Gastroesophageal sphincter (tissue), 4 donors: ENCODE measurements around the gene CCDC171. TPM values are rescaled to one million over a fixed set of nuclear protein-coding genes. Genes with fewer than 3 reads are reported as not detected.

Experiments used
- ATAC-seq: fragments of 150-250 bp; one replicate; pipeline ENCODE4 v1.9.1; 2016; ENCODE audit warnings: mild to moderate bottlenecking, moderate library complexity
- H3K27ac ChIP-seq, 4 donors: fragments of 200-600 bp; sonication (generic) in 3 of 4; 1 replicate in 3 of 4; 2 replicates in 1 of 4; pipeline ENCODE4 v1.5.1; 2016 to 2019
- H3K27me3 ChIP-seq: fragments of 200-600 bp; sonication (generic); one replicate; pipeline ENCODE4 v1.5.1; 2019
- H3K36me3 ChIP-seq, 2 donors: fragments of 200-600 bp; sonication (generic); one replicate each; pipeline ENCODE4 v1.5.1; 2019; ENCODE audit warnings: control low read depth in 1 of 2
- H3K4me1 ChIP-seq, 3 donors: fragments of 200-600 bp; sonication (generic); 1 replicate in 2 of 3; 2 replicates in 1 of 3; pipeline ENCODE4 v1.5.1; 2016 to 2019; ENCODE audit warnings: control low read depth in 2 of 3
- H3K4me3 ChIP-seq, 2 donors: fragments of 200-600 bp; sonication (generic); one replicate each; pipeline ENCODE4 v1.5.1; 2019; ENCODE audit warnings: mild to moderate bottlenecking in 1 of 2, moderate library complexity in 1 of 2
- H3K9me3 ChIP-seq, 3 donors: fragments of 200-600 bp; sonication (generic); one replicate each; pipeline ENCODE4 v1.5.1; 2017 to 2019; ENCODE audit warnings: control low read depth in 2 of 3
- CTCF ChIP-seq, 4 experiments: fragments of 200-600 bp in 2 of 4; fragments of 450-650 bp in 2 of 4; sonication (generic) in 1 of 4; IDR thresholded peaks; one replicate each; pipeline ENCODE4 v1.5.1; 2017 to 2019; ENCODE audit warnings: antibody characterized with exemption in 4 of 4, mild to moderate bottlenecking in 2 of 4, moderate library complexity in 2 of 4
- EP300 ChIP-seq: sonication (generic); formaldehyde crosslinking; IDR thresholded peaks from one replicate; pipeline ENCODE4 v1.6.1; 2017; ENCODE audit warnings: antibody characterized with exemption, mild to moderate bottlenecking
- POLR2A ChIP-seq, 2 donors: fragments of 450-650 bp; IDR thresholded peaks; one replicate each; pipeline ENCODE4 v1.6.1; 2017; ENCODE audit warnings: antibody characterized with exemption in 2 of 2, mild to moderate bottlenecking in 2 of 2, moderate library complexity in 1 of 2
- POLR2AphosphoS5 ChIP-seq: sonication (generic); formaldehyde crosslinking; IDR thresholded peaks from one replicate; pipeline ENCODE4 v1.6.1; 2017; ENCODE audit warnings: antibody characterized with exemption
- WGBS, 2 donors: methylation state at CpG; one replicate each; pipeline ENCODE4 v1.1.5; 2018; ENCODE audit warnings: low coverage in 1 of 2; 5-methylcytosine and 5-hydroxymethylcytosine counted together
- total RNA-seq, 4 donors: library from RNA; depleted of rRNA; stranded (reverse); fragments of >200 nt; gene quantifications; one replicate each; pipeline ENCODE4 v1.1.0, GENCODE V29; 2016

The CCDC171 gene
- total RNA-seq, 4 donors from 2014 or later, result 0.94 to 4.5 (median 2.8) TPM

GRCh38 chr9:16003785-16004184, 450.9 kb downstream of the CCDC171 start:
- TF ChIP-seq CTCF (IDR thresholded peaks at IDR 0.05) (no peak), POLR2AphosphoS5 (no peak), POLR2A (IDR thresholded peaks at IDR 0.05) (no peak), EP300 (no peak)
- H3K4me1 ChIP-seq, result no peaks in the 10 kb centered on the region
- 81 to 96% methylated on average over 3 to 6 of the region's 6 CpGs for WGBS, 2 donors

GRCh38 chr9:16004613-16005012, 451.8 kb downstream of the CCDC171 start:
- Histone ChIP-seq H3K9me3 (no peaks in the 10 kb centered on the region), H3K27ac (no peak overlapping the region), H3K4me3 (no peak overlapping the region), H3K36me3 (no peaks in the 10 kb centered on the region), H3K27me3 (no peaks in the 10 kb centered on the region), H3K4me1 (no peaks in the 10 kb centered on the region)
- WGBS, 2 donors, result 89 to 91% methylated on average over 5 to 6 of the region's 6 CpGs
- no peak for ATAC-seq
- TF ChIP-seq POLR2AphosphoS5, result no peak
- TF ChIP-seq EP300, result no peak
- no peak for TF ChIP-seq POLR2A (IDR thresholded peaks at IDR 0.05)
- no peak for TF ChIP-seq CTCF (IDR thresholded peaks at IDR 0.05)

More at GRCh38 chr9:16003785-16004184, 450.9 kb downstream of the CCDC171 start:
- ATAC-seq, result no peak
- no peaks in the 10 kb centered on the region for H3K9me3 ChIP-seq
- H3K4me3 ChIP-seq, result no peak overlapping the region
- no peak overlapping the region for H3K27ac ChIP-seq
- no peaks in the 10 kb centered on the region for H3K27me3 ChIP-seq
- no peaks in the 10 kb centered on the region for H3K36me3 ChIP-seq

- 96 to 100% methylated on average over 2 to 4 of the region's 4 CpGs for WGBS, 2 donors
- no peaks in the 10 kb centered on the region for H3K27me3 ChIP-seq
- no peak overlapping the region for H3K27ac ChIP-seq
- H3K4me1 ChIP-seq, result no peaks in the 10 kb centered on the region
- TF ChIP-seq CTCF (IDR thresholded peaks at IDR 0.05) (no peak), POLR2AphosphoS5 (no peak), POLR2A (IDR thresholded peaks at IDR 0.05) (no peak)
- no peaks in the 10 kb centered on the region for H3K36me3 ChIP-seq
- no peak for ATAC-seq
- H3K4me3 ChIP-seq, result no peak overlapping the region
- no peaks in the 10 kb centered on the region for H3K9me3 ChIP-seq
Measured at GRCh38 chr9:16010221-16010620, 457.4 kb downstream of the CCDC171 start.

- TF ChIP-seq POLR2AphosphoS5, result no peak
- no peak for TF ChIP-seq EP300
- no peak for TF ChIP-seq POLR2A (IDR thresholded peaks at IDR 0.05)
- TF ChIP-seq CTCF (IDR thresholded peaks at IDR 0.05), result no peak
- 74% methylated on average over 2 of the region's 2 CpGs; no CpG with 5 or more reads in 1 of the 2 donors for WGBS, 2 donors
Measured at GRCh38 chr9:16012621-16013020, 459.8 kb downstream of the CCDC171 start.

GRCh38 chr9:16013366-16013765, 460.5 kb downstream of the CCDC171 start:
- no peaks in the 10 kb centered on the region for H3K36me3 ChIP-seq
- H3K4me1 ChIP-seq, result no peaks in the 10 kb centered on the region
- H3K27me3 ChIP-seq, result no peaks in the 10 kb centered on the region
- peaks cover 0 to 13% (median 0%) of the 10 kb centered on the region in 3 donors for H3K9me3 ChIP-seq
- H3K27ac ChIP-seq, result no peak overlapping the region
- TF ChIP-seq EP300, result no peak
- WGBS, 2 donors, result 82 to 89% methylated on average over 5 of the region's 5 CpGs
- H3K4me3 ChIP-seq, result no peak overlapping the region
- no peak for ATAC-seq

More at GRCh38 chr9:16012621-16013020, 459.8 kb downstream of the CCDC171 start:
- Histone ChIP-seq H3K27ac (no peak overlapping the region), H3K27me3 (no peaks in the 10 kb centered on the region), H3K4me3 (no peak overlapping the region), H3K4me1 (no peaks in the 10 kb centered on the region), H3K36me3 (no peaks in the 10 kb centered on the region), H3K9me3 (peaks cover 0 to 5% (median 0%) of the 10 kb centered on the region in 3 donors)
- no peak for ATAC-seq
